SK-N-MC (cell line): ENCODE measurements around the gene SDC4.

ENCODE experiments used
- EZH2 ChIP-seq: fragments of 200-600 bp; sonication (generic); IDR thresholded peaks from one replicate; pipeline ENCODE4 v1.6.1; 2017; ENCODE audit warnings: antibody characterized with exemption
- POLR2AphosphoS5 ChIP-seq: IDR thresholded peaks from 2 replicates; pipeline ENCODE4 v1.6.1; 2012; ENCODE audit warnings: mild to moderate bottlenecking, low read depth, low read length, borderline replicate concordance

DNA sequence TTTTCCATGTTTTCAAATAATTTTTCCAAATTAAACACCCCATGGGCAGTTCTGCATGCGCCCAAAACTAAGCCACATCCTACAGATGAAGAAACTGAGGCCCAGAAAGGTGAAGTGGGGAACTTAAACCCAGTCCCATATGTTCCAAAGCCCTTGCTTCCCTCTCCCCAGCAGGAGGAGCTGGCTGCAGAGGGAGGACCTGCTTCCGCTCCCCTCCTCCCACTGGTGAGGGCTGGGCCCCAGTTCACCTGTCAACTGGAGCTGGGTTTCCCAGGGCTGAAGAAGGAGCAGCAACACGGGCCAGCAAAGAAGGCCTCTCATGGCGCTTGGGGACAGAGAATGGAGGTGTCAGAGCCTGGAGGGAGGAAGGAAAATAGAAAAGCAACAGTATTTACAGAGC lies 43.0 kb downstream of the SDC4 start:
- TF ChIP-seq POLR2AphosphoS5, result no peak
- TF ChIP-seq EZH2, result no peak
